RWPE2 (cell line): ENCODE data around the gene CCSAP.
A peak's percentile ranks its signal among the peaks of the same experiment; 100 is the strongest.

Source experiments
- ATAC-seq: fragments of 200-7000 bp; cut with Tn5 transposase; 3 replicates; pipeline ENCODE4 v1.9.1; 2021; ENCODE audit warnings: low read depth
- DNase-seq: peaks from one replicate; pipeline ENCODE4 v3.0.0-alpha.2; 2020; ENCODE audit warnings: low spot score
- H3K27ac ChIP-seq: fragments of 450-650 bp; 2 replicates; pipeline ENCODE4 v1.5.1; 2017; ENCODE audit warnings: mild to moderate bottlenecking; ENCODE audit not compliant: poor library complexity, severe bottlenecking
- H3K27me3 ChIP-seq: fragments of 250-450 bp; sonication (Bioruptor Pico); 2 replicates; pipeline ENCODE4 v1.5.1; 2021; ENCODE audit warnings: mild to moderate bottlenecking, moderate library complexity; ENCODE audit not compliant: insufficient read depth, poor library complexity, severe bottlenecking
- H3K36me3 ChIP-seq: fragments of 250-450 bp; sonication (Bioruptor Pico); 2 replicates; pipeline ENCODE4 v1.5.1; 2020; ENCODE audit warnings: low read depth, mild to moderate bottlenecking, moderate library complexity
- H3K4me1 ChIP-seq: fragments of 250-450 bp; sonication (Bioruptor Pico); 2 replicates; pipeline ENCODE4 v1.5.1; 2021; ENCODE audit warnings: mild to moderate bottlenecking, moderate library complexity; ENCODE audit not compliant: insufficient read depth, poor library complexity, severe bottlenecking
- H3K4me3 ChIP-seq: fragments of 250-450 bp; sonication (Bioruptor Pico); 2 replicates; pipeline ENCODE4 v1.5.1; 2021; ENCODE audit warnings: mild to moderate bottlenecking, moderate library complexity; ENCODE audit not compliant: severe bottlenecking
- H3K9me3 ChIP-seq: fragments of 250-450 bp; sonication (Bioruptor Pico); 2 replicates; pipeline ENCODE4 v1.5.1; 2021; ENCODE audit warnings: mild to moderate bottlenecking, moderate library complexity; ENCODE audit not compliant: severe bottlenecking
- CTCF ChIP-seq: fragments of 450-650 bp; IDR thresholded peaks from one replicate; pipeline ENCODE4 v1.5.1; 2017; ENCODE audit warnings: mild to moderate bottlenecking, moderate library complexity; ENCODE audit not compliant: poor library complexity, severe bottlenecking

Gene CCSAP

GRCh38 chr1:229342656-229343569 is at the start of gene CCSAP:
CCSAP (minus strand) TSS chr1:229343047; CDS start chr1:229342465, 582 bp downstream.
- no peak for TF ChIP-seq CTCF
- Histone ChIP-seq H3K4me1 (no peaks in the 10 kb centered on the region), H3K36me3 (no peaks in the 10 kb centered on the region), H3K4me3 (peak within 1 kb of the TSS; percentile 89), H3K9me3 (no peaks in the 10 kb centered on the region), H3K27ac (peak within 1 kb of the TSS; percentile 43), H3K27me3 (no peaks in the 10 kb centered on the region)
- ATAC-seq, result peak; percentile 32
- no peak for DNase-seq

GRCh38 chr1:229390130-229390529 is 47.3 kb upstream of the CCSAP start:
- ATAC-seq, result no peak
- peaks cover 4% of the 10 kb centered on the region for H3K4me1 ChIP-seq
- H3K27me3 ChIP-seq, result no peaks in the 10 kb centered on the region
- no peaks in the 10 kb centered on the region for H3K36me3 ChIP-seq
- H3K9me3 ChIP-seq, result no peaks in the 10 kb centered on the region
- no peak for DNase-seq
- TF ChIP-seq CTCF, result no peak
- H3K4me3 ChIP-seq, result no peak overlapping the region
- H3K27ac ChIP-seq, result no peak overlapping the region

GRCh38 chr1:229388897-229389580 is 46.2 kb upstream of the CCSAP start:
- ATAC-seq (peak; percentile 36; the same call in 1 of the 3 replicates), DNase-seq (no peak)
- H3K36me3 ChIP-seq, result no peaks in the 10 kb centered on the region
- no peak overlapping the region for H3K4me3 ChIP-seq
- H3K9me3 ChIP-seq, result no peaks in the 10 kb centered on the region
- no peaks in the 10 kb centered on the region for H3K27me3 ChIP-seq
- no peak overlapping the region for H3K27ac ChIP-seq
- TF ChIP-seq CTCF, result no peak
- peaks cover 4% of the 10 kb centered on the region for H3K4me1 ChIP-seq

- peaks cover 4% of the 10 kb centered on the region for H3K4me1 ChIP-seq
- H3K4me3 ChIP-seq, result no peak overlapping the region
- no peak for DNase-seq
- H3K27me3 ChIP-seq, result no peaks in the 10 kb centered on the region
- no peak for TF ChIP-seq CTCF
- no peak overlapping the region for H3K27ac ChIP-seq
- no peaks in the 10 kb centered on the region for H3K9me3 ChIP-seq
- no peaks in the 10 kb centered on the region for H3K36me3 ChIP-seq
- no peak for ATAC-seq
Observed at GRCh38 chr1:229385853-229386456, 43.1 kb upstream of the CCSAP start.
